ENCODE results near the gene SPN.

Gene SPN

GRCh38 chr16:29673501-29673900 lies 10.5 kb downstream of the SPN start:
- no peaks in the 10 kb centered on the region for H3K9me3 ChIP-seq
- DNase-seq: no peak
- H3K4me3 ChIP-seq (ENCODE audit: low read depth, low read length): no peak overlapping the region
- no peaks in the 10 kb centered on the region for H3K27me3 ChIP-seq
- no peak for TF ChIP-seq CTCF (IDR thresholded peaks at IDR 0.05; ENCODE audit: low read depth, low read length)
- no peaks in the 10 kb centered on the region for H3K36me3 ChIP-seq
- H3K4me1 ChIP-seq: peaks cover 2% of the 10 kb centered on the region; the same call in 1 of the 2 replicates

- peak; percentile 18 for DNase-seq
- Histone ChIP-seq H3K4me1 (peaks cover 2% of the 10 kb centered on the region; the same call in 1 of the 2 replicates), H3K36me3 (no peaks in the 10 kb centered on the region), H3K4me3 (ENCODE audit: low read depth, low read length) (no peak overlapping the region), H3K9me3 (no peaks in the 10 kb centered on the region), H3K27me3 (no peaks in the 10 kb centered on the region)
- no peak for TF ChIP-seq CTCF (IDR thresholded peaks at IDR 0.05; ENCODE audit: low read depth, low read length)
These were observed 11.1 kb downstream of the SPN start for GRCh38 chr16:29674188-29674587.

- Histone ChIP-seq H3K36me3 (no peaks in the 10 kb centered on the region; the same call in 1 of the 2 replicates), H3K4me1 (peaks cover 8% of the 10 kb centered on the region), H3K4me3 (ENCODE audit: low read depth, low read length) (no peak overlapping the region), H3K27me3 (no peaks in the 10 kb centered on the region), H3K9me3 (no peaks in the 10 kb centered on the region)
- peak; percentile 44 for DNase-seq
- TF ChIP-seq CTCF (IDR thresholded peaks at IDR 0.05; ENCODE audit: low read depth, low read length): no peak
These were observed 13.0 kb downstream of the SPN start for GRCh38 chr16:29675811-29676643.

- no peaks in the 10 kb centered on the region; the same call in 1 of the 2 replicates for H3K36me3 ChIP-seq
- no peak for DNase-seq
- H3K4me1 ChIP-seq: peaks cover 8% of the 10 kb centered on the region
- H3K4me3 ChIP-seq (ENCODE audit: low read depth, low read length): no peak overlapping the region
- no peaks in the 10 kb centered on the region for H3K27me3 ChIP-seq
- no peak for TF ChIP-seq CTCF (IDR thresholded peaks at IDR 0.05; ENCODE audit: low read depth, low read length)
- H3K9me3 ChIP-seq: no peaks in the 10 kb centered on the region
These were observed 14.1 kb downstream of the SPN start for GRCh38 chr16:29676989-29677785.

GRCh38 chr16:29678691-29679267 lies 15.7 kb downstream of the SPN start, which contains the start of gene QPRT:
Gene QPRT (plus strand): TSS chr16:29679180. CDS start chr16:29679198, 18 bp downstream.
- peak; percentile 90 for DNase-seq
- no peak for TF ChIP-seq CTCF (IDR thresholded peaks at IDR 0.05; ENCODE audit: low read depth, low read length)
- Histone ChIP-seq H3K4me1 (peaks cover 8% of the 10 kb centered on the region), H3K36me3 (no peaks in the 10 kb centered on the region; the same call in 1 of the 2 replicates), H3K9me3 (no peaks in the 10 kb centered on the region), H3K27me3 (no peaks in the 10 kb centered on the region), H3K4me3 (ENCODE audit: low read depth, low read length) (peak within 1 kb of the TSS; percentile 74)
